ENCODE results near the gene ZHX3. TPM values are rescaled to one million over a fixed set of nuclear protein-coding genes. Genes with fewer than 3 reads are reported as not detected.

The ZHX3 gene
- total RNA-seq, 1 experiment from 2014 or later: 22.7 TPM

DNA sequence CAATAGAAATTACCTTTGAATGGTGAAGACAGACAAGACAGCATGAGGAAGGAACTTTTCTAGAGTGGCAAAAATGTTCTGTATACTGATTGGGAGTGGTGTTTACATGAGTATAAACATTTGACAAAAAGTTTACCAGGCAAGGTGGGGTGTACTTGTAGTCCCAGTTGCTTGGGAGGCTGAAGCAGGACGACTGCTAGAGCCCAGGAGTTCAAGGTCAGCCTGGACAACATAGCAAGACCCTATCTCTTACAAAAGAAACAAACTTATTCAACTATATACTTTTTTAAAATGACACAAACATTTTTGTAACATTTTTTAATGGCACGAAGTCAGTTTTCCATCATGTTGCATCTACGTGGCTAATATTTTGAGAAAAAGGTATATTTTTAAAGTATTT is 40.5 kb downstream of the ZHX3 start:
- no peak overlapping the region for H3K4me3 Mint-ChIP-seq (ENCODE audit: low read depth, unreplicated experiment)
- H3K36me3 Mint-ChIP-seq (ENCODE audit: insufficient read depth, unreplicated experiment): no peaks in the 10 kb centered on the region
- CTCF ChIA-PET: no interaction called here
- peaks cover 8% of the 10 kb centered on the region for H3K4me1 Mint-ChIP-seq (ENCODE audit: low read depth, unreplicated experiment)
- DNase-seq: no peak
- TF ChIP-seq, protein P1, sequence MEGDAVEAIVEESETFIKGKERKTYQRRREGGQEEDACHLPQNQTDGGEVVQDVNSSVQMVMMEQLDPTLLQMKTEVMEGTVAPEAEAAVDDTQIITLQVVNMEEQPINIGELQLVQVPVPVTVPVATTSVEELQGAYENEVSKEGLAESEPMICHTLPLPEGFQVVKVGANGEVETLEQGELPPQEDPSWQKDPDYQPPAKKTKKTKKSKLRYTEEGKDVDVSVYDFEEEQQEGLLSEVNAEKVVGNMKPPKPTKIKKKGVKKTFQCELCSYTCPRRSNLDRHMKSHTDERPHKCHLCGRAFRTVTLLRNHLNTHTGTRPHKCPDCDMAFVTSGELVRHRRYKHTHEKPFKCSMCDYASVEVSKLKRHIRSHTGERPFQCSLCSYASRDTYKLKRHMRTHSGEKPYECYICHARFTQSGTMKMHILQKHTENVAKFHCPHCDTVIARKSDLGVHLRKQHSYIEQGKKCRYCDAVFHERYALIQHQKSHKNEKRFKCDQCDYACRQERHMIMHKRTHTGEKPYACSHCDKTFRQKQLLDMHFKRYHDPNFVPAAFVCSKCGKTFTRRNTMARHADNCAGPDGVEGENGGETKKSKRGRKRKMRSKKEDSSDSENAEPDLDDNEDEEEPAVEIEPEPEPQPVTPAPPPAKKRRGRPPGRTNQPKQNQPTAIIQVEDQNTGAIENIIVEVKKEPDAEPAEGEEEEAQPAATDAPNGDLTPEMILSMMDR (IDR thresholded peaks at IDR 0.05; ENCODE audit: unreplicated experiment): no peak
- BruUV-seq (replicated peaks): no TSS peak
- intact Hi-C loops (cut with micrococcal nuclease; ENCODE audit: unreplicated experiment): no loop called here
- no peaks in the 10 kb centered on the region for H3K27me3 Mint-ChIP-seq (ENCODE audit: unreplicated experiment)
- H3K27ac Mint-ChIP-seq (ENCODE audit: unreplicated experiment): no peak overlapping the region
- no peaks in the 10 kb centered on the region for H3K9me3 Mint-ChIP-seq (ENCODE audit: low read depth, unreplicated experiment)

DNA sequence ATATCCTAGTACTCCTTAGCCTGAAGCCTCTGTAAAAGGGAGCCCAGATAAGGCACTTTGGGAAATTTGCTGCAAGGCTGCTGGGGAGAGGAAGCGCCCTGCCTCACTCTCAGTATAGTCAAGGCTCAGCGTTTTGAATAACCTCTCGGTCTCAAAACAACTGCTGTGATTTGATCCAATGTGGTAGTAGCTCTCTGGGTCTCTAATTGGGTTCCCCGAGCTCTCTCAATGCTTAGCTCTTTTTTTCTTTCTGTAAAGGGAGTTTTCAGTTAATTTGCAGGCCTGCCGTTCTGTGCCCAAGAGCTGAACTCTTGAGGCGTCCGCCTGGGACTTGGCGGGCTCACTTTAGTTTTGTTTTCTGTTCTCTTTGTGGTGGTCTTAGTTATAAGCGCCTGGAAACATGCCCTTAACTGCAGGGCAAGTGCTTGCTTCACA is 41.2 kb downstream of the ZHX3 start:
- TF ChIP-seq, protein P1 (IDR thresholded peaks at IDR 0.05; ENCODE audit: unreplicated experiment): no peak
- Mint-ChIP-seq H3K4me3 (ENCODE audit: low read depth, unreplicated experiment) (no peak overlapping the region), H3K27me3 (ENCODE audit: unreplicated experiment) (no peaks in the 10 kb centered on the region), H3K36me3 (ENCODE audit: insufficient read depth, unreplicated experiment) (no peaks in the 10 kb centered on the region), H3K4me1 (ENCODE audit: low read depth, unreplicated experiment) (peaks cover 8% of the 10 kb centered on the region), H3K27ac (ENCODE audit: unreplicated experiment) (no peak overlapping the region), H3K9me3 (ENCODE audit: low read depth, unreplicated experiment) (no peaks in the 10 kb centered on the region)
- no TSS peak for BruUV-seq (replicated peaks)
- intact Hi-C loops (cut with micrococcal nuclease; ENCODE audit: unreplicated experiment): no loop called here
- DNase-seq: no peak
- CTCF ChIA-PET: no interaction called here

DNA sequence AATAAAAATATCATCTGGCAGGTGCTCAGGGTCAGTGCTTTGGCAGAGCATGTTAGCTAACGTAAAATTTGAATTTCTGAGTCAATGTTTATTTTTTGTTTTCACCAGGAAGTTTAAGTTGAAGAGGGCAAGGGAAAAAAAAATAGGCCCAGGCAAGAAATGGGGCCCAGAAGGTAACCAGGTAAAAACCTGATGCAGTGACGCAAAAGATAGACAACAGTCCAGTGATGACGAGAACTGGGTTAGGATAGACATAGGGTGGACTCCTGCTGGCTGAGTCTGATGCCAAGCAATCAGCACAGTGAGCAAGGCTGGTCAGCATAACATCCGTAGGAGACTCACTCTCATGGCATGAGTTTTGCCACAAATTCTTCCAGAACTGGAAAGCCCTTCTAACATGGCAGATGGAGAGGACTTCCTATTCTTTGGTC is 42.2 kb downstream of the ZHX3 start:
- DNase-seq: no peak
- Mint-ChIP-seq H3K27me3 (ENCODE audit: unreplicated experiment) (no peaks in the 10 kb centered on the region), H3K4me3 (ENCODE audit: low read depth, unreplicated experiment) (no peak overlapping the region), H3K36me3 (ENCODE audit: insufficient read depth, unreplicated experiment) (no peaks in the 10 kb centered on the region), H3K27ac (ENCODE audit: unreplicated experiment) (no peak overlapping the region), H3K4me1 (ENCODE audit: low read depth, unreplicated experiment) (peaks cover 8% of the 10 kb centered on the region), H3K9me3 (ENCODE audit: low read depth, unreplicated experiment) (no peaks in the 10 kb centered on the region)
- no TSS peak for BruUV-seq (replicated peaks)
- CTCF ChIA-PET: no interaction called here
- TF ChIP-seq, protein P1 (IDR thresholded peaks at IDR 0.05; ENCODE audit: unreplicated experiment): no peak
- intact Hi-C loops (cut with micrococcal nuclease; ENCODE audit: unreplicated experiment): no loop called here

DNA sequence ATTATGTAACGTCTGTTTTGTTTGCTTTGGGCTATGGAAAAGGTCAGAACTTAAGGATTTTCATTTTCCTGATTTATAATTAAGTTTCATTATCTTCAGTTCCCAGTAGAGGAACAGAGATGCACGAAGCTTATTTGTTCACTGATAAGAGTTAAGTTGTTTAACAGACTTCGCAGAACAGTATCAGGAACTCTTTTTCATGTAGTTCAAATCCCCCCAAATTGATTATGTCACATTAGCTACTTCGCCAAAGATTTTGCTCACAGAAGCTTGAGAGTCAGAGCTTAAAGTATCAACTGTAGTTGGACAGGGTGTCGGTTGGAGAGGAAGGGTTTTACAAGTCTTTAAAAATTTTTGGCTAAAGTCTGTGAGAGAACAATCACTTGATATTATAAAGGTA is 43.4 kb downstream of the ZHX3 start:
- Mint-ChIP-seq H3K9me3 (ENCODE audit: low read depth, unreplicated experiment) (no peaks in the 10 kb centered on the region), H3K4me1 (ENCODE audit: low read depth, unreplicated experiment) (peaks cover 9% of the 10 kb centered on the region), H3K27me3 (ENCODE audit: unreplicated experiment) (no peaks in the 10 kb centered on the region), H3K4me3 (ENCODE audit: low read depth, unreplicated experiment) (no peak overlapping the region), H3K27ac (ENCODE audit: unreplicated experiment) (no peak overlapping the region), H3K36me3 (ENCODE audit: insufficient read depth, unreplicated experiment) (no peaks in the 10 kb centered on the region)
- intact Hi-C loops (cut with micrococcal nuclease; ENCODE audit: unreplicated experiment): no loop called here
- DNase-seq: no peak
- TF ChIP-seq, protein P1 (IDR thresholded peaks at IDR 0.05; ENCODE audit: unreplicated experiment): no peak
- CTCF ChIA-PET: no interaction called here
- BruUV-seq (replicated peaks): no TSS peak
